Subcutaneous adipose tissue (tissue), 4 donors: ENCODE measurements around the gene SCN4A. TPM values are rescaled to one million over a fixed set of nuclear protein-coding genes. Genes with fewer than 3 reads are reported as not detected.

Experiments
- CTCF ChIP-seq: fragments of 450-650 bp; IDR thresholded peaks from one replicate; pipeline ENCODE4 v1.5.1; 2016; ENCODE audit warnings: low read depth, mild to moderate bottlenecking, control low read depth, antibody characterized with exemption, moderate library complexity
- total RNA-seq, 4 donors: library from RNA; depleted of rRNA; stranded (reverse); fragments of >200 nt; gene quantifications; one replicate each; pipeline ENCODE4 v1.1.0, GENCODE V29; 2016

SCN4A gene
- total RNA-seq, 4 donors from 2014 or later: 6.2 to 43.3 (median 18.1) TPM

- TF ChIP-seq CTCF: no peak
These were observed 10.4 kb downstream of the SCN4A start for GRCh38 chr17:63962298-63962744.

- no peak for TF ChIP-seq CTCF
These were observed 11.1 kb downstream of the SCN4A start for GRCh38 chr17:63961355-63962212.

- no peak for TF ChIP-seq CTCF
These were observed 12.3 kb downstream of the SCN4A start for GRCh38 chr17:63960430-63960829.

- no peak for TF ChIP-seq CTCF
These were observed 12.7 kb downstream of the SCN4A start for GRCh38 chr17:63960006-63960405.

- no peak for TF ChIP-seq CTCF
These were observed 16.3 kb downstream of the SCN4A start for GRCh38 chr17:63956296-63956920.

- no peak for TF ChIP-seq CTCF
These were observed 16.9 kb downstream of the SCN4A start for GRCh38 chr17:63955791-63956190.

GRCh38 chr17:63955232-63955631 lies 17.5 kb downstream of the SCN4A start:
- no peak for TF ChIP-seq CTCF
